ENCODE data around the gene TCF7L1.

TCF7L1 gene

DNA sequence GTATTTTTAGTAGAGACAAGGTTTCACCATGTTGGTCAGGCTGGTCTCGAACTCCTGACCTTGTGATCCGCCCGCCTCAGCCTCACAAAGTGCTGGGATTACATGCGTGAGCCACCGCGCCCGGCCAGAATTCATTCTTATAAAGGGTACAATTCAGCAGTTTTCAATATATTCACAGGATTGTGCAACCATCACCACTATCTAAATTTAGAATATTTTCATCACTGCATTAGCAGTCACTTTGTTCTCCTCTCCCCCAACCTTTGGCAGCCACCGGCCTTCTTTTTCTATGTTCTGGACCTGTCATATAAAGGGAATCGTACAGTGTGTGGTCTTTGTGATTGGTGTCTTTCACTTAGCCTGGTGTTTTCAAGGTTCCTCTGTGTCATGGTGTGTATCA is 40.7 kb downstream of the TCF7L1 start:
- no peak for DNase-seq (ENCODE audit: low read depth, low spot score)
- ChIA-PET CTCF (no interaction called here), POLR2A (no interaction called here)
- TF ChIP-seq, protein P1, sequence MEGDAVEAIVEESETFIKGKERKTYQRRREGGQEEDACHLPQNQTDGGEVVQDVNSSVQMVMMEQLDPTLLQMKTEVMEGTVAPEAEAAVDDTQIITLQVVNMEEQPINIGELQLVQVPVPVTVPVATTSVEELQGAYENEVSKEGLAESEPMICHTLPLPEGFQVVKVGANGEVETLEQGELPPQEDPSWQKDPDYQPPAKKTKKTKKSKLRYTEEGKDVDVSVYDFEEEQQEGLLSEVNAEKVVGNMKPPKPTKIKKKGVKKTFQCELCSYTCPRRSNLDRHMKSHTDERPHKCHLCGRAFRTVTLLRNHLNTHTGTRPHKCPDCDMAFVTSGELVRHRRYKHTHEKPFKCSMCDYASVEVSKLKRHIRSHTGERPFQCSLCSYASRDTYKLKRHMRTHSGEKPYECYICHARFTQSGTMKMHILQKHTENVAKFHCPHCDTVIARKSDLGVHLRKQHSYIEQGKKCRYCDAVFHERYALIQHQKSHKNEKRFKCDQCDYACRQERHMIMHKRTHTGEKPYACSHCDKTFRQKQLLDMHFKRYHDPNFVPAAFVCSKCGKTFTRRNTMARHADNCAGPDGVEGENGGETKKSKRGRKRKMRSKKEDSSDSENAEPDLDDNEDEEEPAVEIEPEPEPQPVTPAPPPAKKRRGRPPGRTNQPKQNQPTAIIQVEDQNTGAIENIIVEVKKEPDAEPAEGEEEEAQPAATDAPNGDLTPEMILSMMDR (IDR thresholded peaks at IDR 0.05; ENCODE audit: insufficient read depth, low read length, missing control alignments), result no peak
- H3K4me3 ChIP-seq (ENCODE audit: low read depth, low read length), result no peak overlapping the region

DNA sequence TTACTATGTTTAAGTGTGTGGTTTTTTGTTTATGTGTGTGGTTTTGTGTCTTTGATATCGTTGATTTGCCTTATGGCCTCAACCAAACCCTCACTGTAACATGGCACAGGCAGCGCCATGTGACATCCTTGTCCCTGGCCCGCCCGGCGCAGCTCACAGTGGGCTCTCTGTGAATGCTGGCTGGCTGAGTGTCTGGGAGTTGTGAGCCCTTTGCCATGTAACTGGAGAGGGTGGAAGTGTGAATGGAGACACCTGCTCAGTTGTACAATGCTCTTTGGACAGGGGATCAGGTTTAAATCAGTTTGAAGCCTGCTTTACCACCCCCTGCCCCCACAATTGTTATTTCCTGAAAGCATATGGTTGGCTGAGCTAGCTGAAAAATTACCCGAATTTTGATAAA is 41.8 kb downstream of the TCF7L1 start:
- CTCF ChIA-PET, result interaction anchor here (0.7 kb wide), 1 partner anchor 10 kb away, joined by 3 read pairs; no protein-coding TSS in a partner anchor
- POLR2A ChIA-PET, result no interaction called here
- TF ChIP-seq, protein P1 (IDR thresholded peaks at IDR 0.05; ENCODE audit: insufficient read depth, low read length, missing control alignments), result no peak
- no peak for DNase-seq (ENCODE audit: low read depth, low spot score)
- no peak overlapping the region for H3K4me3 ChIP-seq (ENCODE audit: low read depth, low read length)

DNA sequence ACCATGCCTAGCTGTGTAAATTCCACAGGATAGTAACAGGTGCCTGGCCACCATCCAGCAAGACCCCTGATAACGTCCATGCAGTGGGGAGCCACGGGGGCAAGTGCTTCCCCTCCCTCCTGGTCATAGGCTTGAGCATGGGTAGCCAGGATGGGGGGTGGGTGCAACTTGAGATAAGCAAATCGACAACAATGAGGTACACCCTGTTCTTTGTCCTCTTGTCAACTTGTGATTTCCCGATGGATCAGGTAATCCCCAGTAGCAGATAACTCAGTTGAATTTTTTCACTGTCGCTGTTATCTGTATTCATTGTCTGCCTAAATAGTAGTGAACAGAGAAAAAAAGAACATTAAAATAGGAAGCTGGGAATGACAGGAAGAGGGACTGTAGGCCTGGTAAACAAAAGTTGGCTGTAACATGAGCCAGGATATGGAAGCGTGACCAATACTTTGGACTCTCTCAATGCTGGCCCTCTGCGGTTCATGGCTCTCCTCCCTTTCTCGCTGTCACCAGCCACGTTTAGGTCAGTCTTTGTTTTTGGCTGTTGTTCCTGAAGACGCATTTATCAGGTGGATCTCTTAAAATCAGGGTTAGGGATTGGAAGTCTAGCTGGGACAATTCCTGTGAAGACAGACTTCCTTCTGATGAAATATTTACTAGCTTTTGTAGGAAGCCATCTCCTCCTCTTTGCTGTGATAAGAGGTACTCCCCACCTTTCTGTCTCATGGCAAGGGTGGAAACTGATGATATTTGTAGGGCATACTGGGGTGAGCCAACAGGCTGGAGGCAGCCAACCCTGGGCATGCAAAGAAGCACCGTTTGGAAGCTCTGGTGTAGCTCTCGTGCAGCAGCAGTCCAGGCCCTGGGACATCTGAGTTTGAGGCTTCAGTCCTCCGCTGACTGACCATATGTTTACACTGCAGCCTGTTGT is 42.4 kb downstream of the TCF7L1 start:
- TF ChIP-seq, protein P1 (IDR thresholded peaks at IDR 0.05; ENCODE audit: insufficient read depth, low read length, missing control alignments), result no peak

DNA sequence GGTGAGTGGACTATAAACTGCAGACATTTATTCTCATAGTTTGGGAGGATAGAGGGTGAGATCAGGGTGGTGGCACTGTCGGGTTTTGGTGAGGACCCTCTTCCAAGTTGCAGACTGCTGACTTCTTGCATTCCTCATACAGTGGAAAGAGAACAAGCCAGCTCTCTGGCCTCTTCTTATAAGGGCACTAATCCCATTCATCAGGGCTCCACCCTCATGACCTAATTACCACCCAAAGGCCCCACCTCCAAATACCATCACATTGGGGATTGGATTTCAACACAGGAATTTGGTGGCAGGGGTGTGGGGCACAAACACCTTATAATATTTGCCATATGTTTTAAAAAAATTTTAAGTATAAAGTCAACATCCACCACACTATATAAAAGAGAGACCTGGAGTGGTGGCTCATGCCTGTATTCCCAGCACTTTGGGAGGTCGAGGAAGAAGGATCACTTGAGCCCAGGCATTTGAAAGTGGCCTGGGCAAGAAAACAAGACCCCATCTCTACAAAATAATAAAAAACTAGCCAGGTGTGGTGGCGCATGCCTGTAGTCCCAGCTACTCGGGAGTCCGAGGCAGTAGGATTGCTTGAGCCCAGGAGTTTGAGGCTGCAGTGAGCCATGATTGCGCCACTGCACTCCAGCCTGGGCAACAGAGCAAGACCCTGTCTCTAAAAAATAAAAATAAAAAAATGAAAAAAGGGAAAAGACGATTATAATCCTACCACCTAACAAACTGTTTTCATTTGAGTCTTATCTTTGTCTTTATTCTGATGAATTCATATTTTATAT is 44.0 kb downstream of the TCF7L1 start:
- H3K4me3 ChIP-seq (ENCODE audit: low read depth, low read length), result no peak overlapping the region
- ChIA-PET CTCF (no interaction called here), POLR2A (no interaction called here)
- TF ChIP-seq, protein P1 (IDR thresholded peaks at IDR 0.05; ENCODE audit: insufficient read depth, low read length, missing control alignments), result no peak
- DNase-seq (ENCODE audit: low read depth, low spot score), result no peak

More for the DNA sequence above, 42.4 kb downstream of the TCF7L1 start:
- no peak for DNase-seq (ENCODE audit: low read depth, low spot score)
- CTCF ChIA-PET, result interaction anchor here (0.8 to 1.3 kb wide), 2 partner anchors 19 to 21 kb away, joined by 3 to 4 read pairs; no protein-coding TSS in a partner anchor
- POLR2A ChIA-PET, result no interaction called here
- no peak overlapping the region for H3K4me3 ChIP-seq (ENCODE audit: low read depth, low read length)

DNA sequence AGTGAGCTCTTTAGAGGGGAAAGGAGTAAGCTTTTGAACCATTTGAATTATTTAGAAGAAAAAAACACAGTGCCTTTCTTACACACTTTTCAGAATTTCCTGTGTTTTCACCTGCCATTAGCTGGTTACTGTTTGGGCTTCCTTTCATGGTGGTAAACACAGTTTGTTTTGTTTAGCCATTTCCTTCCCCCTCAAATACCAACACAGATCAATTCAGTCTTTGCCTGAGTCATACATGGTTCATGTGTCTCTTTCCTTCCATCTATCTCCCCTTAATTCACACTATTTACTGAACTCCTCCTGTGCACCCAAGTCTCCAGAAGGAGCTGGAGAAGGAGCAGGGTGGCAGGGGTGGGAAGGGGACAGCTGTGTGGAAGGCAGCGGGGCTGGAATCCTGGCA is 45.0 kb downstream of the TCF7L1 start:
- no peak overlapping the region for H3K4me3 ChIP-seq (ENCODE audit: low read depth, low read length)
- TF ChIP-seq, protein P1 (IDR thresholded peaks at IDR 0.05; ENCODE audit: insufficient read depth, low read length, missing control alignments), result no peak
- CTCF ChIA-PET, result interaction anchor here (1.5 kb wide), 1 partner anchor 21 kb away, joined by 3 read pairs; no protein-coding TSS in a partner anchor
- POLR2A ChIA-PET, result no interaction called here
- no peak for DNase-seq (ENCODE audit: low read depth, low spot score)

DNA sequence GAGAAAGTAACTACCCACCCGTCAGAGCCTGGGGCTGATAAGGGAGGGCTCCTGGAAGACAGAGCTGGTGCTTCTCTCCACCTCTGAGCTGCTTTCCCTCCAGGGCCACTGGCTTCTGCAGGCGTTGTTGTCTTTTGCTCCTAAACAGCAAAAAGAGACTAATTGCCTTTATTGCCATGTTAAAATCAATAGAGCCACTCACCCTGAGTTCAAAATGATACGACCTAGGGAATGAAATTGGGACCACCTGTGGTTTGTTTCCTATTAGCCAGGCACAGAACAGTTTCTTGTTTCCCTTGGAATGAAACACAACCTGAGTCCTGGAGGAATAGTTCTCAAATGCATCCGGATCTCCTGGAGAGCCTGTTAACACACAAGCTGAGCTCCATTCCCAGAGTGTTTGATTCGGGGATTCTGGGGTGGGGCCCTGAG is 45.8 kb downstream of the TCF7L1 start:
- no peak overlapping the region for H3K4me3 ChIP-seq (ENCODE audit: low read depth, low read length)
- ChIA-PET CTCF (interaction anchor here (0.7 to 1.5 kb wide), 4 partner anchors 8 to 116 kb away, joined by 3 read pairs; no protein-coding TSS in a partner anchor), POLR2A (no interaction called here)
- DNase-seq (ENCODE audit: low read depth, low spot score), result no peak
- TF ChIP-seq, protein P1 (IDR thresholded peaks at IDR 0.05; ENCODE audit: insufficient read depth, low read length, missing control alignments), result no peak

All from AG04449 (cell line).